Measurements from ENCODE around the gene UNC13B. TPM values are rescaled to one million over a fixed set of nuclear protein-coding genes. Genes with fewer than 3 reads are reported as not detected.
"Not testable (repeated sequence)": the region's sequence is repeated elsewhere in the genome, so short reads cannot be mapped to it uniquely, and the experiment has no call there.

UNC13B gene
- total and polyA plus RNA-seq, 9 of the 15 experiments (the other 6 are each of a cell fraction or from before 2014, with no cell fraction given) = 2.4 to 11.5 (median 8.6) TPM

DNA sequence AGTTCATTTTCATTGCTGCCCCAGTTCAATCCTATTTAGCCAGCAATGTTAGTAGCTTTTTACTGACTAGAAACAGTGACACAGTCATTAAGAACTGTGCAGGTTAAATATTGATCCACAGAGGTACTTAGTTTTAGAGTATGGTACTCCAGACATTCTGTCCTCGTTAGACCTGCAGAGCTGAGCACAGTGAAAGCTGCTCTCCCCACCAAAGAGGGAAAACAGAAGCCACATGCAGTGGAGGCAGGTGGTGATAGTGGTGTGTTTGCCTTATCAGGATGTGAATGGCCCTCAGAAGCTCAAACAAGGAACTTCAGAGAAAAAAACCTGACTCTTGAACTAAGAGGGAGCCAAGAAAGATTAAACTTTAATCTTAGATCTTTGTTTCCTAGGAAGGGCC is 75.5 kb downstream of the UNC13B start (continued):
- TF ChIP-seq SPI1 (IDR thresholded peaks at IDR 0.05; ENCODE audit: borderline replicate concordance, low read depth, low read length) (no peak), ADNP (tag; IDR thresholded peaks at IDR 0.05) (no peak), ZNF174 (CRISPR knock-in tag; IDR thresholded peaks at IDR 0.05) (no peak), ZNF584 (CRISPR knock-in tag; IDR thresholded peaks at IDR 0.05; ENCODE audit: low read depth) (no peak), CBFA2T3 (IDR thresholded peaks at IDR 0.05) (peak; percentile 43; the same call in 1 of the 2 replicates), ZNF77 (CRISPR knock-in tag; IDR thresholded peaks at IDR 0.05) (no peak)
- TF ChIP-seq, protein P1, sequence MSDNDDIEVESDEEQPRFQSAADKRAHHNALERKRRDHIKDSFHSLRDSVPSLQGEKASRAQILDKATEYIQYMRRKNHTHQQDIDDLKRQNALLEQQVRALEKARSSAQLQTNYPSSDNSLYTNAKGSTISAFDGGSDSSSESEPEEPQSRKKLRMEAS (CRISPR knock-in tag; IDR thresholded peaks at IDR 0.05) = no peak
- TF ChIP-seq, protein P2, sequence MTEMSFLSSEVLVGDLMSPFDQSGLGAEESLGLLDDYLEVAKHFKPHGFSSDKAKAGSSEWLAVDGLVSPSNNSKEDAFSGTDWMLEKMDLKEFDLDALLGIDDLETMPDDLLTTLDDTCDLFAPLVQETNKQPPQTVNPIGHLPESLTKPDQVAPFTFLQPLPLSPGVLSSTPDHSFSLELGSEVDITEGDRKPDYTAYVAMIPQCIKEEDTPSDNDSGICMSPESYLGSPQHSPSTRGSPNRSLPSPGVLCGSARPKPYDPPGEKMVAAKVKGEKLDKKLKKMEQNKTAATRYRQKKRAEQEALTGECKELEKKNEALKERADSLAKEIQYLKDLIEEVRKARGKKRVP (CRISPR knock-in tag; IDR thresholded peaks at IDR 0.05) = no peak

DNA sequence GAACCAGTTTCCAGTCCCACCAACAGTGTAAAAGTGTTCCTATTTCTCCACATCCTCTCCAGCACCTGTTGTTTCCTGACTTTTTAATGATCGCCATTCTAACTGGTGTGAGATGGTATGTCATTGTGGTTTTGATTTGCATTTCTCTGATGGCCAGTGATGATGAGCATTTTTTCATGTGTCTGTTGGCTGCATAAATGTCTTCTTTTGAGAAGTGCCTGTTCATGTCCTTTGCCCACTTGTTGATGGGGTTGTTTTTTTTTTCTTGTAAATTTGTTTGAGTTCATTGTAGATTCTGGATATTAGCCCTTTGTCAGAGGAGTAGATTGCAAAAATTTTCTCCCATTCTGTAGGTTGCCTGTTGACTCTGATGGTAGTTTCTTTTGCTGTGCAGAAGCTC is 84.1 kb downstream of the UNC13B start:
- H3K36me3 ChIP-seq (ENCODE audit: control insufficient read depth, insufficient read depth, low read length); H3K4me3 ChIP-seq; DNase-seq (ENCODE audit: extremely low read depth in 1 of 4, low spot score in 3 of 4); H2AFZ ChIP-seq (ENCODE audit: low read depth, low read length); H3K79me2 ChIP-seq (ENCODE audit: control insufficient read depth, insufficient read depth, low read length); in situ Hi-C loops (cut with MboI); H4K20me1 ChIP-seq (replicated peaks; ENCODE audit: control insufficient read depth, insufficient read depth, low read length); H3K4me1 ChIP-seq (replicated peaks in 1 of 2; ENCODE audit: control insufficient read depth in 2 of 2, insufficient read depth in 2 of 2, low read length in 2 of 2); H3K9ac ChIP-seq (ENCODE audit: insufficient read depth in 1 of 2, low read depth in 2 of 2, low read length in 2 of 2); H3K27ac ChIP-seq (ENCODE audit: extremely low read depth, low read depth, low read length); H3K9me3 ChIP-seq (replicated peaks; ENCODE audit: control insufficient read depth, insufficient read depth, low read depth, low read length); FAIRE-seq; H3K27me3 ChIP-seq (ENCODE audit: control insufficient read depth in 2 of 2, insufficient read depth in 2 of 2, low read length in 2 of 2); H3K4me2 ChIP-seq (ENCODE audit: insufficient read depth, low read length); ATAC-seq; H3K9me1 ChIP-seq (ENCODE audit: control insufficient read depth, insufficient read depth, low read length); intact Hi-C loops (cut with micrococcal nuclease); CTCF ChIA-PET (ENCODE audit: low intra/inter-chr PET ratio); BruUV-seq (replicated peaks): not testable (repeated sequence)
- TF ChIP-seq, protein P3, sequence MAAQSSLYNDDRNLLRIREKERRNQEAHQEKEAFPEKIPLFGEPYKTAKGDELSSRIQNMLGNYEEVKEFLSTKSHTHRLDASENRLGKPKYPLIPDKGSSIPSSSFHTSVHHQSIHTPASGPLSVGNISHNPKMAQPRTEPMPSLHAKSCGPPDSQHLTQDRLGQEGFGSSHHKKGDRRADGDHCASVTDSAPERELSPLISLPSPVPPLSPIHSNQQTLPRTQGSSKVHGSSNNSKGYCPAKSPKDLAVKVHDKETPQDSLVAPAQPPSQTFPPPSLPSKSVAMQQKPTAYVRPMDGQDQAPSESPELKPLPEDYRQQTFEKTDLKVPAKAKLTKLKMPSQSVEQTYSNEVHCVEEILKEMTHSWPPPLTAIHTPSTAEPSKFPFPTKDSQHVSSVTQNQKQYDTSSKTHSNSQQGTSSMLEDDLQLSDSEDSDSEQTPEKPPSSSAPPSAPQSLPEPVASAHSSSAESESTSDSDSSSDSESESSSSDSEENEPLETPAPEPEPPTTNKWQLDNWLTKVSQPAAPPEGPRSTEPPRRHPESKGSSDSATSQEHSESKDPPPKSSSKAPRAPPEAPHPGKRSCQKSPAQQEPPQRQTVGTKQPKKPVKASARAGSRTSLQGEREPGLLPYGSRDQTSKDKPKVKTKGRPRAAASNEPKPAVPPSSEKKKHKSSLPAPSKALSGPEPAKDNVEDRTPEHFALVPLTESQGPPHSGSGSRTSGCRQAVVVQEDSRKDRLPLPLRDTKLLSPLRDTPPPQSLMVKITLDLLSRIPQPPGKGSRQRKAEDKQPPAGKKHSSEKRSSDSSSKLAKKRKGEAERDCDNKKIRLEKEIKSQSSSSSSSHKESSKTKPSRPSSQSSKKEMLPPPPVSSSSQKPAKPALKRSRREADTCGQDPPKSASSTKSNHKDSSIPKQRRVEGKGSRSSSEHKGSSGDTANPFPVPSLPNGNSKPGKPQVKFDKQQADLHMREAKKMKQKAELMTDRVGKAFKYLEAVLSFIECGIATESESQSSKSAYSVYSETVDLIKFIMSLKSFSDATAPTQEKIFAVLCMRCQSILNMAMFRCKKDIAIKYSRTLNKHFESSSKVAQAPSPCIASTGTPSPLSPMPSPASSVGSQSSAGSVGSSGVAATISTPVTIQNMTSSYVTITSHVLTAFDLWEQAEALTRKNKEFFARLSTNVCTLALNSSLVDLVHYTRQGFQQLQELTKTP (IDR thresholded peaks at IDR 0.05; ENCODE audit: low read depth in 1 of 2, partially characterized antibody in 2 of 2) = peak in 1 of 2 experiments; percentile 74
- no CpG with 5 or more reads among the region's 1 CpG for WGBS (ENCODE audit: insufficient coverage, low coverage, missing lambda C conversion rate)
- POLR2A ChIA-PET = interaction anchor here (0.6 kb wide), 1 partner anchor 83 kb away, joined by 3 read pairs; no protein-coding TSS in a partner anchor
